ENCODE data around the gene HUWE1. TPM values are rescaled to one million over a fixed set of nuclear protein-coding genes. Genes with fewer than 3 reads are reported as not detected.

Gene HUWE1
- total RNA-seq, 2 experiments from 2014 or later = 116 to 269 TPM

DNA sequence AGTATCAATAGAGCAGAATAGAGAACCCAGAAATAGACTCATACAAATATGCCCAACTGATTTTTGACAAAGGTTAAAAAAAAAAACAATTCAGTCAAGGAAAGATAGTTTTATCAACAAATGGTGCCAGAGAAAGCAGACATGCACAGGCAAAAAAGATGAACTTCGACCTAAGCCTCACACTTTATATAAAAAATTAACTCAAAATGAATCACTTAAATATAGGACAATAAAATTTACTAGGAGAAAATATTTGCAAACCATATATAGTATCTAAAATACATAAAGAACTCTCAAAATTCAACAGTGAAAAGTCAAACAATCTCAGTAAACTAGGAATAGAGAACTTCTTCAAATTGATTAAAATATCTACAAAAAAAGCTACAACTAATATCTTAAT, 29.7 kb downstream of the HUWE1 start:
- intact Hi-C loops (cut with micrococcal nuclease; ENCODE audit: unreplicated experiment) = no loop called here
- Histone ChIP-seq H3K79me2 (ENCODE audit: insufficient read depth, low read depth, low read length) (peaks cover 89% of the 10 kb centered on the region), H2AFZ (ENCODE audit: low read length) (no peak overlapping the region), H3K36me3 (ENCODE audit: insufficient read depth, low read length) (peaks cover 83% of the 10 kb centered on the region), H4K20me1 (ENCODE audit: insufficient read depth, low read length) (peaks cover 16% of the 10 kb centered on the region), H3K4me3 (ENCODE audit: low read depth, low read length, poor library complexity, severe bottlenecking) (no peak overlapping the region), H3K9me2 (ENCODE audit: insufficient read depth, low read length) (no peaks in the 10 kb centered on the region), H3K9me3 (ENCODE audit: low read length) (no peaks in the 10 kb centered on the region), H3K4me2 (ENCODE audit: low read length) (no peak overlapping the region), H3K27ac (ENCODE audit: low read depth, low read length, poor library complexity, severe bottlenecking) (no peak overlapping the region), H3K4me1 (ENCODE audit: insufficient read depth, low read length, poor library complexity, severe bottlenecking) (no peaks in the 10 kb centered on the region)
- BruUV-seq (replicated peaks) = no TSS peak
- POLR2A ChIA-PET = interaction anchor here (0.6 to 2.1 kb wide), 5 partner anchors 8 to 26 kb away, joined by 3 to 7 read pairs (median 4); no protein-coding TSS in a partner anchor
- CTCF ChIA-PET (ENCODE audit: unreplicated experiment) = no interaction called here
- DNase-seq (ENCODE audit: low spot score) = no peak
- TF ChIP-seq, protein P1, sequence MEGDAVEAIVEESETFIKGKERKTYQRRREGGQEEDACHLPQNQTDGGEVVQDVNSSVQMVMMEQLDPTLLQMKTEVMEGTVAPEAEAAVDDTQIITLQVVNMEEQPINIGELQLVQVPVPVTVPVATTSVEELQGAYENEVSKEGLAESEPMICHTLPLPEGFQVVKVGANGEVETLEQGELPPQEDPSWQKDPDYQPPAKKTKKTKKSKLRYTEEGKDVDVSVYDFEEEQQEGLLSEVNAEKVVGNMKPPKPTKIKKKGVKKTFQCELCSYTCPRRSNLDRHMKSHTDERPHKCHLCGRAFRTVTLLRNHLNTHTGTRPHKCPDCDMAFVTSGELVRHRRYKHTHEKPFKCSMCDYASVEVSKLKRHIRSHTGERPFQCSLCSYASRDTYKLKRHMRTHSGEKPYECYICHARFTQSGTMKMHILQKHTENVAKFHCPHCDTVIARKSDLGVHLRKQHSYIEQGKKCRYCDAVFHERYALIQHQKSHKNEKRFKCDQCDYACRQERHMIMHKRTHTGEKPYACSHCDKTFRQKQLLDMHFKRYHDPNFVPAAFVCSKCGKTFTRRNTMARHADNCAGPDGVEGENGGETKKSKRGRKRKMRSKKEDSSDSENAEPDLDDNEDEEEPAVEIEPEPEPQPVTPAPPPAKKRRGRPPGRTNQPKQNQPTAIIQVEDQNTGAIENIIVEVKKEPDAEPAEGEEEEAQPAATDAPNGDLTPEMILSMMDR (conservative IDR thresholded peaks at IDR 0.05; ENCODE audit: low read length) = no peak
- no peak for TF ChIP-seq EZH2phosphoT487 (IDR thresholded peaks at IDR 0.05; ENCODE audit: borderline replicate concordance, low read depth, low read length)

DNA sequence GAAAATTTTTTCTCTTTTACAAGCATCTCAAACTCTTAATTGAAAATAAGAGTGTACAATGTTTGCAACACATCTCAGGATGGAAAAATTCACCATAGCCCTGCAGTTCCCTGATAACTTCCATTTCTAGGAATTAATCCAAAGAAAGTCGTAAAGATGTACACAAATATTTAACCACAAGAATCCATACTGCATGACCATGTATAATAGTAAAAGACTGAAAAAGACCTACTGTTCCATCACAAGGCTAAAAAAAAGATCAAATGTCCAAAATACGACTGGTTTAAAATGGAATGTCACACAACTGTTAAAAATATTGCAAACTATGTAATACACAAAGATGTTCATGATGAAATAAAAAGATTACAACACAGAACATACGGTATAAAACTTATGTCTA, 32.1 kb downstream of the HUWE1 start:
- H3K27ac ChIP-seq (ENCODE audit: low read depth, low read length, poor library complexity, severe bottlenecking) = no peak overlapping the region
- no peaks in the 10 kb centered on the region for H3K9me2 ChIP-seq (ENCODE audit: insufficient read depth, low read length)
- H4K20me1 ChIP-seq (ENCODE audit: insufficient read depth, low read length) = peaks cover 16% of the 10 kb centered on the region; the same call in 1 of the 2 replicates
- POLR2A ChIA-PET = interaction anchor here (1.6 kb wide), 1 partner anchor 20 kb away, joined by 3 read pairs; no protein-coding TSS in a partner anchor
- peaks cover 76% of the 10 kb centered on the region for H3K79me2 ChIP-seq (ENCODE audit: insufficient read depth, low read depth, low read length)
- no peak overlapping the region for H3K4me2 ChIP-seq (ENCODE audit: low read length)
- BruUV-seq (replicated peaks) = no TSS peak
- H3K4me3 ChIP-seq (ENCODE audit: low read depth, low read length, poor library complexity, severe bottlenecking) = no peak overlapping the region
- DNase-seq (ENCODE audit: low spot score) = no peak
- CTCF ChIA-PET (ENCODE audit: unreplicated experiment) = no interaction called here
- H2AFZ ChIP-seq (ENCODE audit: low read length) = no peak overlapping the region
- TF ChIP-seq, protein P1 (conservative IDR thresholded peaks at IDR 0.05; ENCODE audit: low read length) = no peak
- TF ChIP-seq EZH2phosphoT487 (IDR thresholded peaks at IDR 0.05; ENCODE audit: borderline replicate concordance, low read depth, low read length) = no peak
- H3K36me3 ChIP-seq (ENCODE audit: insufficient read depth, low read length) = peaks cover 88% of the 10 kb centered on the region
- no peaks in the 10 kb centered on the region for H3K4me1 ChIP-seq (ENCODE audit: insufficient read depth, low read length, poor library complexity, severe bottlenecking)
- no peaks in the 10 kb centered on the region for H3K9me3 ChIP-seq (ENCODE audit: low read length)
- intact Hi-C loops (cut with micrococcal nuclease; ENCODE audit: unreplicated experiment) = no loop called here

DNA sequence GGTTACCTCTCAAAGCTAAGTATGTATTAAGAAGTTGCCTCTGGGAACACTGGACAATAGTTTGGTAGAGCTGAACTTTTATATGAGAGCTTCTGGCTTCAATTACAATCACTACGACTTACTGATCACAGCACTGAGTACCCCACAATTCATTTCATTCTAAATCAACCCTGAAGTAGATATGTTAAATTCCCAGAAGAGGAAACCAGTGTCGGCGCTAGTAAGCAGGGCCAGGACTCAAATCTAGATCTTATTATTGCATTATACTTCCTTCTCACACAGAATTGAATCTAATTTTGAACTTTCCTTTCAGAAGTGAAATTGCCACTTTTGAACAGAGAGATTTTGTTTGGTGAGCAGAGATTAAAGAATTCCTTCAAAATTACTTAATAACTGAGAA, 41.8 kb downstream of the HUWE1 start:
- Histone ChIP-seq H3K9me2 (ENCODE audit: insufficient read depth, low read length) (no peaks in the 10 kb centered on the region), H3K36me3 (ENCODE audit: insufficient read depth, low read length) (peaks cover 98% of the 10 kb centered on the region), H3K4me3 (ENCODE audit: low read depth, low read length, poor library complexity, severe bottlenecking) (no peak overlapping the region), H4K20me1 (ENCODE audit: insufficient read depth, low read length) (no peaks in the 10 kb centered on the region), H3K27ac (ENCODE audit: low read depth, low read length, poor library complexity, severe bottlenecking) (no peak overlapping the region), H3K4me1 (ENCODE audit: insufficient read depth, low read length, poor library complexity, severe bottlenecking) (no peaks in the 10 kb centered on the region), H3K4me2 (ENCODE audit: low read length) (no peak overlapping the region), H3K9me3 (ENCODE audit: low read length) (no peaks in the 10 kb centered on the region), H2AFZ (ENCODE audit: low read length) (no peak overlapping the region), H3K79me2 (ENCODE audit: insufficient read depth, low read depth, low read length) (no peaks in the 10 kb centered on the region; the same call in 1 of the 2 replicates)
- no TSS peak for BruUV-seq (replicated peaks)
- no peak for DNase-seq (ENCODE audit: low spot score)
- no peak for TF ChIP-seq EZH2phosphoT487 (IDR thresholded peaks at IDR 0.05; ENCODE audit: borderline replicate concordance, low read depth, low read length)
- TF ChIP-seq, protein P1 (conservative IDR thresholded peaks at IDR 0.05; ENCODE audit: low read length) = no peak
- CTCF ChIA-PET (ENCODE audit: unreplicated experiment) = no interaction called here
- POLR2A ChIA-PET = no interaction called here
- intact Hi-C loops (cut with micrococcal nuclease; ENCODE audit: unreplicated experiment) = no loop called here
